Measurements from ENCODE around the gene IPO5. TPM values are rescaled to one million over a fixed set of nuclear protein-coding genes. Genes with fewer than 3 reads are reported as not detected.

IPO5 gene
- total and polyA plus RNA-seq, 3 donors from 2014 or later, result 231 to 465 (median 323) TPM

- no peaks in the 10 kb centered on the region for H3K4me1 ChIP-seq
- H3K4me3 ChIP-seq, result no peak overlapping the region
- no peak overlapping the region for H3K27ac ChIP-seq
- H3K9me3 ChIP-seq, result no peaks in the 10 kb centered on the region
- intact Hi-C loops (cut with DNase I; ENCODE audit: low total_unique reads), result no loop called here
- H3K27me3 ChIP-seq, result no peaks in the 10 kb centered on the region
- no peak for DNase-seq
- 95 to 96% methylated on average over 6 of the region's 6 CpGs for WGBS, 2 donors
- no peak for TF ChIP-seq POLR2A (IDR thresholded peaks at IDR 0.05)
- H3K36me3 ChIP-seq (ENCODE audit: low read depth, missing control alignments), result no peaks in the 10 kb centered on the region
Observed at GRCh38 chr13:98052412-98052811, 98.9 kb downstream of the IPO5 start.

- intact Hi-C loops (cut with DNase I; ENCODE audit: low total_unique reads), result no loop called here
- WGBS, 2 donors, result 84 to 90% methylated on average over 6 of the region's 6 CpGs
Observed at GRCh38 chr13:98054301-98054700, 100.8 kb downstream of the IPO5 start.

DNA sequence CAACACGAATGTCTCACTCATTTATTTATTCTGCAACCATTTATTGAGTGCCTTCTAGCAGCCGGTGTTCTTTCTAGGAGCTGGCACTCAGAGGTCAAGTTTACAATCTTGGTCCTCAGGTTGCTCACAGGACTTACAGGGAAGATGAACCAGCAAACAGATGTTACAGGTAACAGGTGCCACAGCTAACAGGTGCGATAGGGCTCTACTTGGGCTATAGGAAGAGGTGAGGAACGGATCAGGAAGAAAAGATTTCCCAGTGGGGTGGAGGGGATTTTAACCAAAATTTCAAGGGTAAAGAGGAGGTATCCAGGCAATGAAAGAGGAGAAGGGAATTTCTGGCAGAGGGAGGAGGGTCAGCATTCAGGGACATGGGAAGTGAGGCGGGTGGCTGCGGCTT, 102.1 kb downstream of the IPO5 start:
- DNase-seq, result no peak
- no peaks in the 10 kb centered on the region for H3K27me3 ChIP-seq
- no peak for TF ChIP-seq POLR2A (IDR thresholded peaks at IDR 0.05)
- TF ChIP-seq, protein P1, sequence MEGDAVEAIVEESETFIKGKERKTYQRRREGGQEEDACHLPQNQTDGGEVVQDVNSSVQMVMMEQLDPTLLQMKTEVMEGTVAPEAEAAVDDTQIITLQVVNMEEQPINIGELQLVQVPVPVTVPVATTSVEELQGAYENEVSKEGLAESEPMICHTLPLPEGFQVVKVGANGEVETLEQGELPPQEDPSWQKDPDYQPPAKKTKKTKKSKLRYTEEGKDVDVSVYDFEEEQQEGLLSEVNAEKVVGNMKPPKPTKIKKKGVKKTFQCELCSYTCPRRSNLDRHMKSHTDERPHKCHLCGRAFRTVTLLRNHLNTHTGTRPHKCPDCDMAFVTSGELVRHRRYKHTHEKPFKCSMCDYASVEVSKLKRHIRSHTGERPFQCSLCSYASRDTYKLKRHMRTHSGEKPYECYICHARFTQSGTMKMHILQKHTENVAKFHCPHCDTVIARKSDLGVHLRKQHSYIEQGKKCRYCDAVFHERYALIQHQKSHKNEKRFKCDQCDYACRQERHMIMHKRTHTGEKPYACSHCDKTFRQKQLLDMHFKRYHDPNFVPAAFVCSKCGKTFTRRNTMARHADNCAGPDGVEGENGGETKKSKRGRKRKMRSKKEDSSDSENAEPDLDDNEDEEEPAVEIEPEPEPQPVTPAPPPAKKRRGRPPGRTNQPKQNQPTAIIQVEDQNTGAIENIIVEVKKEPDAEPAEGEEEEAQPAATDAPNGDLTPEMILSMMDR (IDR thresholded peaks at IDR 0.05), result no peak
- H3K27ac ChIP-seq, result no peak overlapping the region
- H3K36me3 ChIP-seq (ENCODE audit: low read depth, missing control alignments), result no peaks in the 10 kb centered on the region
- 85 to 86% methylated on average over 6 of the region's 6 CpGs for WGBS, 2 donors
- no peak overlapping the region for H3K4me3 ChIP-seq
- intact Hi-C loops (cut with DNase I; ENCODE audit: low total_unique reads), result no loop called here
- no peaks in the 10 kb centered on the region for H3K9me3 ChIP-seq
- no peaks in the 10 kb centered on the region for H3K4me1 ChIP-seq

More at GRCh38 chr13:98054301-98054700, 100.8 kb downstream of the IPO5 start:
- no peaks in the 10 kb centered on the region for H3K4me1 ChIP-seq
- H3K9me3 ChIP-seq, result no peaks in the 10 kb centered on the region
- no peak overlapping the region for H3K4me3 ChIP-seq
- no peaks in the 10 kb centered on the region for H3K27me3 ChIP-seq
- H3K27ac ChIP-seq, result no peak overlapping the region
- TF ChIP-seq, protein P1 (IDR thresholded peaks at IDR 0.05), result no peak
- no peak for TF ChIP-seq POLR2A (IDR thresholded peaks at IDR 0.05)
- H3K36me3 ChIP-seq (ENCODE audit: low read depth, missing control alignments), result no peaks in the 10 kb centered on the region
- DNase-seq, result no peak

DNA sequence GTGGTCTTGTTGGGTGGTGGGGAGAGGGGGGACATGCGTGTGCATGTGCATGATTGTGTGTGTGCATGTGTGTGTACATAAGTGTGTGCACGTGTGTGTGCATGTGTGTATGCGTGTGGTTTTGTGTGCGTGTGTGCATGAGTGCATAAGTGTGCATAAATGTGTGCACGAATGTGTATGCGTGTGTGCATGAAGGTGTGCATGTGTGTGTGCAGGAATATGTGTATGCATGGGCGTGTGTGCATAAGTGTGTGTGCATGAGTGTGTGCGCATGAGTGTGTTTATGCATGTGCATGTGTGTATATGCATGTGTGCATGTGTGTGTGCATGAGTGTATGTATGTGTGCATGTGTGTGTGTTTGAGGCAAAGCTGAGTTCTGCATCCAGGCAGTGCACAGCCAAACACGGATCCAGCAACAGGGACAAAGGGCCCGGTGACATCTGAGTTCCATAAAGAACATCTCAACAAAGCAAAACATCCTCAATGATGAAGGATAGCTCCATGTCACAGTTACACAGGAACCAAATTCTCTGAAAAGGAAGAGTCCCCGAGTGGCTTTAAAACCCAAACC, 103.5 kb downstream of the IPO5 start:
- Histone ChIP-seq H3K4me1 (no peaks in the 10 kb centered on the region), H3K27me3 (no peaks in the 10 kb centered on the region), H3K4me3 (no peak overlapping the region), H3K27ac (no peak overlapping the region), H3K9me3 (no peaks in the 10 kb centered on the region), H3K36me3 (ENCODE audit: low read depth, missing control alignments) (no peaks in the 10 kb centered on the region)
- TF ChIP-seq, protein P1 (IDR thresholded peaks at IDR 0.05), result no peak
- no peak for TF ChIP-seq POLR2A (IDR thresholded peaks at IDR 0.05)
- intact Hi-C loops (cut with DNase I; ENCODE audit: low total_unique reads), result no loop called here
- WGBS, 2 donors, result 77 to 83% methylated on average over 11 of the region's 11 CpGs
- DNase-seq, result no peak

DNA sequence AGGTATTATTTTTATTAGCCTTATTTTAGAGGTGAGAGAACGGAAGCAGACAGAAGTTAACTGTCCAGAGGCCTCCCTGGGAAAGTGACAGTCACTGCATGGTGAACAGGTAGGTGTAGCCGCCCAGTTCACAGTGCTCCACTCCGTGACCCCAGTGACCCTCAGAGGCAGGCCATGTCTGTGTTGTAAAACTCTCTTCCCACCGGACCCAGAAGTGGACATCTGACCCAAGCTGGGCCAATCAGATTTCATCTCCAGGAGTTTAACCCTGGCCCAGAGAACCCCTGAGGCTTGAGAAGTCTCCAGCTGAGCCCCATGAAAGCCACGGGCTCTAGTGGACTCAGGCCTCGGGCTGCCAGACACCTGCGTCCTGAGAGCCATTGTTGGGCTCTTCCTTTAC, 105.8 kb downstream of the IPO5 start:
- no peak for TF ChIP-seq POLR2A (IDR thresholded peaks at IDR 0.05)
- TF ChIP-seq, protein P1 (IDR thresholded peaks at IDR 0.05), result no peak
- H3K4me1 ChIP-seq, result no peaks in the 10 kb centered on the region
- H3K36me3 ChIP-seq (ENCODE audit: low read depth, missing control alignments), result no peaks in the 10 kb centered on the region
- 92 to 94% methylated on average over 4 to 7 of the region's 7 CpGs for WGBS, 2 donors
- no peak overlapping the region for H3K27ac ChIP-seq
- no peaks in the 10 kb centered on the region for H3K9me3 ChIP-seq
- H3K4me3 ChIP-seq, result no peak overlapping the region
- no peak for DNase-seq
- no peaks in the 10 kb centered on the region for H3K27me3 ChIP-seq
- intact Hi-C loops (cut with DNase I; ENCODE audit: low total_unique reads), result no loop called here

Data from testis (tissue), 3 donors.